Neural progenitor cell (in vitro differentiated cells): Measurements from ENCODE around the gene HES2.
"Not testable (repeated sequence)": the region's sequence is repeated elsewhere in the genome, so short reads cannot be mapped to it uniquely, and the experiment has no call there.

Experiments
- CTCF ChIP-seq: fragments of 200-600 bp; sonication (generic); IDR thresholded peaks from 2 replicates; pipeline ENCODE4 v1.5.1; 2017; ENCODE audit warnings: antibody characterized with exemption, mild to moderate bottlenecking
- EZH2 ChIP-seq: fragments of 200-600 bp; sonication (generic); IDR thresholded peaks from 2 replicates; pipeline ENCODE4 v1.6.1; 2017; ENCODE audit warnings: antibody characterized with exemption, mild to moderate bottlenecking, moderate library complexity
- EZH2phosphoT487 ChIP-seq: fragments of 200-600 bp; sonication (generic); IDR thresholded peaks from 2 replicates; pipeline ENCODE4 v1.6.1; 2017; ENCODE audit warnings: antibody characterized with exemption

GRCh38 chr1:6363085-6363884 is 56.4 kb downstream of the HES2 start:
- peak; percentile 58 for TF ChIP-seq CTCF
- not testable (repeated sequence) for TF ChIP-seq EZH2, EZH2phosphoT487
